ENCODE data around the gene YPEL2. TPM values are rescaled to one million over a fixed set of nuclear protein-coding genes. Genes with fewer than 3 reads are reported as not detected.

YPEL2 gene
- total RNA-seq, 2 experiments from 2014 or later = 9.0 to 10.0 TPM

DNA sequence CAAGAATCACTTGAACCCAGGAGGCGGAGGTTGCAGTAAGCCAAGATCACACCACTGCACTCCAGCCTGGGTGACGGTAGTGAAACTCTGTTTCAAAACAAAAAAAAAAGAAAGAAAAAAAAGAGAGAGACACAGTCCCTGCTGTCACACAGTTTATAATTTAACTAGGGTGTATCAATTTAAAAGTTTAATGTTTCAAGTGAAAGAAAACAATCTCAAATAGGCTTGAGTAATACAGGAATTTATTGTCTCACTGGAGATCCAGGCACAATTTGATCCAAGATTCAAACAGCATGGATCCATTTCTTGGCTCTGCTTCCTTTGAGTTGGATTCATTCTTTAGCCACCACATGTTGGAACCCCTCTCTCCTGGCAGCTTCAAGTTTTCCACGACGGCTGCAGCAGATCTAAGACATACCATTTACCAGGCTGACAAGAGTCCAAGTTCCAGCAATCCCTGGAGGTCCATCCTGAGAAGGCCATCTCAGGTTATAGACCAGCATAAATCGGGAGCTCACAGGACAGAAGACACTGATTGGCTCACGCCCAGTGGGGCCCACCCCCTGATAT is 97.5 kb downstream of the YPEL2 start:
- Mint-ChIP-seq H3K4me1 (ENCODE audit: low read depth) (peaks cover 26% of the 10 kb centered on the region), H3K27me3 (ENCODE audit: low read depth) (peaks cover under 1% of the 10 kb centered on the region), H3K4me3 (no peak overlapping the region), H3K36me3 (ENCODE audit: low read depth) (peaks cover 7% of the 10 kb centered on the region), H3K27ac (no peak overlapping the region), H3K9me3 (ENCODE audit: insufficient read depth) (no peaks in the 10 kb centered on the region)
- ChIA-PET POLR2A (no interaction called here), CTCF (interaction anchor here (1.9 to 16.2 kb wide), 5 partner anchors 10 to 111 kb away, joined by 4 to 318 read pairs (median 15); no protein-coding TSS in a partner anchor)
- ATAC-seq (no peak), DNase-seq (no peak)

DNA sequence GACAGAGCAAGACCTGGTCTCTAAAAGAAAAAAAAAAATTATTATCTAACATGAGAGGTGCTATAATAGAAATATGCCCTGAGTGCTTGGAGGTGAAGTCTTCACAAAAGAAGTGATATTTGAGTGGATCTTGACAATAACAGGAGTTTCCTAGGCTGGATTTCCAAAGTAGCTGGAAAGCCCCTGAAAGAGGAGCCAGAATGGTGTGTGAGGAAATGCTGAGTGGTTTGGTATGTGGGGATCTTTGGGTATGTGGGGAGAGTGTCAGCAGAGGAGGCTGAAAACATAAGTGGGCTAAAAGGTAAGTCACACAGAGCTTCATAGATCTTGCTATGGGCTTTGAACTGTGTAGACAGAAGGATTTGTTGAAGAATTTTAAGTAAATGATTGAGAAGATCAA is 100.1 kb downstream of the YPEL2 start:
- CTCF ChIA-PET = interaction anchor here (1.8 to 16.2 kb wide), 4 partner anchors 10 to 114 kb away, joined by 5 to 318 read pairs (median 20); no protein-coding TSS in a partner anchor
- Mint-ChIP-seq H3K9me3 (ENCODE audit: insufficient read depth) (no peaks in the 10 kb centered on the region), H3K4me1 (ENCODE audit: low read depth) (peaks cover 32% of the 10 kb centered on the region), H3K36me3 (ENCODE audit: low read depth) (peaks cover 7% of the 10 kb centered on the region), H3K27ac (no peak overlapping the region), H3K27me3 (ENCODE audit: low read depth) (peaks cover 3% of the 10 kb centered on the region), H3K4me3 (no peak overlapping the region)
- no peak for DNase-seq
- POLR2A ChIA-PET = interaction anchor here (0.7 kb wide), 1 partner anchor 39 kb away, joined by 4 read pairs; no protein-coding TSS in a partner anchor
- no peak for ATAC-seq

DNA sequence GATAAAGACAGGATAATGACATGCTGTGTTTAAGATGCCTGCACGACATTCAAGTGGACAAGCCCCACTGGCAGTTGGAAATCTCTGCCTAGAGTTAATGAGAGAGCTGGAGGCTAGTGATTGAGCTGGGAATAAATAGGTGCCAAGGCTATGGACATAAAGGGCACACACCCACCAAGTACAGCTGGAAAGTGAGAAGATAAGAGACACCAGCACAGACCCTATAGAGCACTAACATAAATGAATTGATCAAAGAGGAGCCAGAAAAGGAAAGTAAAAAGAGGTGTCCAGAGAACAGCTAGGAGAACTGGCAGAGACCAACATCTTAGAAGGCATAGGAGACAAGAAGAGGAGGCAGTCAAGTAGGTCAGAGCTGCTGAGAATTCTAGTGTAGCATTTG is 101.2 kb downstream of the YPEL2 start:
- ChIA-PET POLR2A (interaction anchor here (0.6 kb wide), 2 partner anchors 16 to 532 kb away, joined by 3 read pairs; partner anchors contain the start of gene RNFT1), CTCF (interaction anchor here (0.8 to 16.2 kb wide), 5 partner anchors 9 to 115 kb away, joined by 3 to 318 read pairs (median 12); no protein-coding TSS in a partner anchor)
- Mint-ChIP-seq H3K4me1 (ENCODE audit: low read depth) (peaks cover 28% of the 10 kb centered on the region), H3K27ac (no peak overlapping the region), H3K36me3 (ENCODE audit: low read depth) (peaks cover 7% of the 10 kb centered on the region), H3K4me3 (no peak overlapping the region), H3K27me3 (ENCODE audit: low read depth) (peaks cover 3% of the 10 kb centered on the region), H3K9me3 (ENCODE audit: insufficient read depth) (no peaks in the 10 kb centered on the region)
- ATAC-seq (no peak), DNase-seq (no peak)

GRCh38 chr17:59433586-59433985 is 102.1 kb downstream of the YPEL2 start:
- no peak overlapping the region for H3K4me3 Mint-ChIP-seq
- peaks cover 7% of the 10 kb centered on the region for H3K36me3 Mint-ChIP-seq (ENCODE audit: low read depth)
- CTCF ChIA-PET = interaction anchor here (0.8 to 16.2 kb wide), 2 partner anchors 104 to 116 kb away, joined by 3 to 318 read pairs; no protein-coding TSS in a partner anchor
- H3K4me1 Mint-ChIP-seq (ENCODE audit: low read depth) = peaks cover 30% of the 10 kb centered on the region
- H3K27me3 Mint-ChIP-seq (ENCODE audit: low read depth) = peaks cover 3% of the 10 kb centered on the region
- POLR2A ChIA-PET = no interaction called here
- no peaks in the 10 kb centered on the region for H3K9me3 Mint-ChIP-seq (ENCODE audit: insufficient read depth)
- DNase-seq (no peak), ATAC-seq (no peak)
- H3K27ac Mint-ChIP-seq = no peak overlapping the region

DNA sequence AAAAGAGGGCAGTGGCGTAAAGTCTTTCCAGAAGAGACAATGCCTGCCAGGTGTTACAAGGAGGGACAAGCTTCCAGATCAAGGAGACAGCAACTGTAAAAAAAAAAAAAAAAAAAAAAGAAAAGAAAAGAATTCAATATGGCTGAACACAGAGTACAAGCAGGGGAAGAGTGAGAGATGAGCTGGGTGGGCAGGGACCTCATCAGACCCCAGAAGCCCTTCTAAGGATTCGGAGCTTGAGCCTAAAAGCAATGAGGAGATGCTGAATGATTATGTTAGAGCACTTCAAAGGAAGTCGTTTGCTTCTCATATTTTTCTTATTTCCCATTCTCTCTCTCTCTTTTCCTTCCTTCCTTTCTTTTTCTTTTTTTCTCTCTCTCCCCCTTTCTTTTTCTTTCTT is 103.0 kb downstream of the YPEL2 start:
- Mint-ChIP-seq H3K9me3 (ENCODE audit: insufficient read depth) (no peaks in the 10 kb centered on the region), H3K36me3 (ENCODE audit: low read depth) (peaks cover 7% of the 10 kb centered on the region), H3K4me3 (no peak overlapping the region), H3K27me3 (ENCODE audit: low read depth) (peaks cover 3% of the 10 kb centered on the region), H3K27ac (no peak overlapping the region), H3K4me1 (ENCODE audit: low read depth) (peaks cover 35% of the 10 kb centered on the region)
- ChIA-PET CTCF (interaction anchor here (1.0 to 16.2 kb wide), 3 partner anchors 11 to 117 kb away, joined by 3 to 318 read pairs (median 192); no protein-coding TSS in a partner anchor), POLR2A (no interaction called here)
- ATAC-seq (no peak), DNase-seq (no peak)

DNA sequence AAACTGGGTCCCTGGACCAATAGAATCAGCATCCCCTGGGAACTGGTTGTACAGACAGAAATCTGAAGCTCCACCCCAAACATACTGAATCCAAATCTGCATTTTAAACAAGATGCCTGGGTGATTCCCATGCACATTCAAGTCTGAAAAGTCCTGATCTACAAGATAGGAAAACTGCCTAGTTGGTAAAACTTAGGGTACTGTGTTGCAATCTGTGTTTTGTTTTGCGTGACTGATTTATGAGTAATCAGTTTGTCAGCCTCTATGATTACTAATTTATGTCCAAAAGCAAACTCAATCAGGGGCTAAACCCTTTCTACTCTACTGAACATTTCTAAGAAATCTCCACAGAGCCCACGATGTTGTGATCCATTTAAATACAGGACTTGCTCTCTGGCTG is 103.8 kb downstream of the YPEL2 start:
- Mint-ChIP-seq H3K36me3 (ENCODE audit: low read depth) (peaks cover 7% of the 10 kb centered on the region), H3K9me3 (ENCODE audit: insufficient read depth) (no peaks in the 10 kb centered on the region), H3K4me1 (ENCODE audit: low read depth) (peaks cover 43% of the 10 kb centered on the region), H3K27ac (peak overlapping the region; percentile 13), H3K27me3 (ENCODE audit: low read depth) (peaks cover 3% of the 10 kb centered on the region), H3K4me3 (no peak overlapping the region)
- ChIA-PET CTCF (interaction anchor here (1.0 to 16.2 kb wide), 3 partner anchors 12 to 117 kb away, joined by 3 to 318 read pairs (median 192); no protein-coding TSS in a partner anchor), POLR2A (no interaction called here)
- DNase-seq = no peak
- no peak for ATAC-seq

GRCh38 chr17:59436900-59437299 is 105.4 kb downstream of the YPEL2 start:
- H3K4me3 Mint-ChIP-seq = no peak overlapping the region
- H3K36me3 Mint-ChIP-seq (ENCODE audit: low read depth) = peaks cover 4% of the 10 kb centered on the region
- H3K27me3 Mint-ChIP-seq (ENCODE audit: low read depth) = peaks cover 3% of the 10 kb centered on the region
- no peak for ATAC-seq
- H3K9me3 Mint-ChIP-seq (ENCODE audit: insufficient read depth) = no peaks in the 10 kb centered on the region
- POLR2A ChIA-PET = no interaction called here
- H3K27ac Mint-ChIP-seq = no peak overlapping the region
- H3K4me1 Mint-ChIP-seq (ENCODE audit: low read depth) = peaks cover 52% of the 10 kb centered on the region
- DNase-seq = no peak
- CTCF ChIA-PET = interaction anchor here (1.2 to 16.2 kb wide), 6 partner anchors 9 to 119 kb away, joined by 3 to 318 read pairs (median 5); no protein-coding TSS in a partner anchor

- no peak for ATAC-seq
- H3K27ac Mint-ChIP-seq = no peak overlapping the region
These were observed 106.4 kb downstream of the YPEL2 start for GRCh38 chr17:59437791-59438281.

GRCh38 chr17:59439262-59439661 is 107.8 kb downstream of the YPEL2 start:
- Mint-ChIP-seq H3K27me3 (ENCODE audit: low read depth) (peaks cover under 1% of the 10 kb centered on the region), H3K36me3 (ENCODE audit: low read depth) (no peaks in the 10 kb centered on the region), H3K4me1 (ENCODE audit: low read depth) (peaks cover 48% of the 10 kb centered on the region), H3K27ac (peak overlapping the region; percentile 89), H3K9me3 (ENCODE audit: insufficient read depth) (no peaks in the 10 kb centered on the region), H3K4me3 (no peak overlapping the region)
- ChIA-PET POLR2A (interaction anchor here (1.0 to 4.8 kb wide), 4 partner anchors 77 to 129 kb away, joined by 3 to 22 read pairs (median 4); partner anchors contain the start of gene YPEL2), CTCF (interaction anchor here (1.1 to 16.2 kb wide), 19 partner anchors 9 to 218 kb away, joined by 3 to 318 read pairs (median 4); no protein-coding TSS in a partner anchor)
- peak; percentile 42 for DNase-seq
- ATAC-seq = no peak

More at GRCh38 chr17:59437791-59438281, 106.4 kb downstream of the YPEL2 start:
- no peaks in the 10 kb centered on the region for H3K9me3 Mint-ChIP-seq (ENCODE audit: insufficient read depth)
- H3K4me3 Mint-ChIP-seq = no peak overlapping the region
- DNase-seq = no peak
- H3K36me3 Mint-ChIP-seq (ENCODE audit: low read depth) = no peaks in the 10 kb centered on the region
- H3K27me3 Mint-ChIP-seq (ENCODE audit: low read depth) = peaks cover 3% of the 10 kb centered on the region
- peaks cover 48% of the 10 kb centered on the region for H3K4me1 Mint-ChIP-seq (ENCODE audit: low read depth)
- CTCF ChIA-PET = interaction anchor here (3.2 to 16.2 kb wide), 4 partner anchors 76 to 120 kb away, joined by 21 to 318 read pairs (median 107); no protein-coding TSS in a partner anchor
- POLR2A ChIA-PET = no interaction called here

- Mint-ChIP-seq H3K27ac (peak overlapping the region; percentile 89), H3K9me3 (ENCODE audit: insufficient read depth) (no peaks in the 10 kb centered on the region), H3K27me3 (ENCODE audit: low read depth) (no peaks in the 10 kb centered on the region), H3K36me3 (ENCODE audit: low read depth) (no peaks in the 10 kb centered on the region), H3K4me3 (peak overlapping the region; percentile 18), H3K4me1 (ENCODE audit: low read depth) (peaks cover 49% of the 10 kb centered on the region)
- ChIA-PET CTCF (interaction anchor here (0.9 to 16.2 kb wide), 22 partner anchors 8 to 218 kb away, joined by 3 to 318 read pairs (median 4); no protein-coding TSS in a partner anchor), POLR2A (interaction anchor here (1.4 to 4.8 kb wide), 3 partner anchors 77 to 110 kb away, joined by 3 to 22 read pairs (median 5); partner anchors contain the start of gene YPEL2)
- ATAC-seq (no peak), DNase-seq (no peak)
These were observed 108.3 kb downstream of the YPEL2 start for GRCh38 chr17:59439741-59440211.

GRCh38 chr17:59440757-59441463 is 109.5 kb downstream of the YPEL2 start:
- CTCF ChIA-PET = interaction anchor here (0.7 to 16.2 kb wide), 36 partner anchors 9 to 221 kb away, joined by 3 to 318 read pairs (median 5); partner anchors contain the start of gene GDPD1
- peaks cover 46% of the 10 kb centered on the region for H3K4me1 Mint-ChIP-seq (ENCODE audit: low read depth)
- H3K36me3 Mint-ChIP-seq (ENCODE audit: low read depth) = no peaks in the 10 kb centered on the region

More at GRCh38 chr17:59440757-59441463, 109.5 kb downstream of the YPEL2 start:
- peak overlapping the region; percentile 89 for H3K27ac Mint-ChIP-seq
- no peaks in the 10 kb centered on the region for H3K9me3 Mint-ChIP-seq (ENCODE audit: insufficient read depth)
- POLR2A ChIA-PET = interaction anchor here (0.7 to 4.8 kb wide), 4 partner anchors 78 to 221 kb away, joined by 4 to 22 read pairs (median 4); partner anchors contain the start of genes GDPD1 and YPEL2
- DNase-seq = peak; percentile 96
- H3K27me3 Mint-ChIP-seq (ENCODE audit: low read depth) = no peaks in the 10 kb centered on the region
- peak; percentile 99 for ATAC-seq
- peak overlapping the region; percentile 35 for H3K4me3 Mint-ChIP-seq
